K562 (cell line): ENCODE data around the gene C1GALT1C1L. TPM values are rescaled to one million over a fixed set of nuclear protein-coding genes. Genes with fewer than 3 reads are reported as not detected.

Experiments
- ATAC-seq: fragments of 200-7000 bp; cut with Tn5 transposase; 3 replicates; pipeline ENCODE4 v1.9.1; 2020; ENCODE audit warnings: moderate library complexity
- BruUV-seq: library from RNA; stranded (reverse); fragments of 400-500 nt; replicated peaks from 2 replicates; lab custom pipeline; 2021; lab: Mats Ljungman, UMichigan
- CTCF ChIA-PET: fragments of 300-600 bp; formaldehyde crosslinking; extraction: SDS; loops from one replicate; lab custom pipeline; 2021; ENCODE audit warnings: low intra/inter-chr PET ratio; lab: Yijun Ruan, JAX
- POLR2A ChIA-PET: fragments of 300-600, 350-650 bp; sonication (Branson Sonifier 250); formaldehyde crosslinking; extraction: SDS; loops from one replicate; lab custom pipeline; 2021; ENCODE audit warnings: antibody characterized with exemption, inconsistent platforms; lab: Yijun Ruan, JAX
- DNase-seq, 4 experiments: peaks; one replicate each; pipeline versions ENCODE4 v3.0.0 to v3.0.0-alpha.2; 2011 to 2018; ENCODE audit warnings: low spot score in 3 of 4, mixed read lengths in 3 of 4; ENCODE audit errors: extremely low read depth in 1 of 4
- FAIRE-seq: peaks from 2 replicates; lab custom pipeline; 2011; peaks lifted over from hg19 to GRCh38; lab: Jason Lieb, UNC
- H2AFZ ChIP-seq: 2 replicates; pipeline ENCODE4 v1.6.0; 2011; ENCODE audit warnings: low read depth, low read length, control low read depth, inconsistent platforms
- H3K27ac ChIP-seq: fragments of 200-600 bp; 3 replicates; pipeline ENCODE4 v1.8.0; 2011; ENCODE audit warnings: low read depth, mild to moderate bottlenecking, control low read depth, inconsistent platforms, low read length, moderate library complexity, mixed read lengths; ENCODE audit errors: extremely low read depth
- H3K27me3 ChIP-seq, 2 experiments: fragments of 300-600 bp in 1 of 2; 2 replicates in 1 of 2; 3 replicates in 1 of 2; pipeline versions ENCODE4 v1.6.0 to v1.8.0; 2011; ENCODE audit warnings: inconsistent platforms in 2 of 2, low read length in 2 of 2, mild to moderate bottlenecking in 1 of 2, mixed read lengths in 1 of 2, moderate library complexity in 1 of 2; ENCODE audit not compliant: control insufficient read depth in 2 of 2, insufficient read depth in 2 of 2
- H3K36me3 ChIP-seq: fragments of 300-600 bp; 3 replicates; pipeline ENCODE4 v1.8.0; 2011; ENCODE audit warnings: mild to moderate bottlenecking, low read length, inconsistent platforms; ENCODE audit not compliant: control insufficient read depth, insufficient read depth
- H3K4me1 ChIP-seq, 2 experiments: fragments of 200-600 bp in 1 of 2; replicated peaks in 1 of 2; 2 replicates in 1 of 2; 3 replicates in 1 of 2; pipeline versions ENCODE4 v1.5.1 to v1.8.0; 2011; ENCODE audit warnings: inconsistent platforms in 2 of 2, low read length in 2 of 2, mild to moderate bottlenecking in 1 of 2, mixed read lengths in 1 of 2, moderate library complexity in 1 of 2; ENCODE audit not compliant: control insufficient read depth in 2 of 2, insufficient read depth in 2 of 2
- H3K4me2 ChIP-seq: 2 replicates; pipeline ENCODE4 v1.6.1; 2011; ENCODE audit warnings: low read length, control low read depth, inconsistent platforms, mixed read lengths; ENCODE audit not compliant: insufficient read depth
- H3K4me3 ChIP-seq: fragments of 200-600 bp; sonication (generic), shearing (Covaris generic); 2 replicates; pipeline ENCODE4 v1.5.1; 2016; ENCODE audit warnings: control low read depth, inconsistent platforms
- H3K79me2 ChIP-seq: fragments of 200-600 bp; 3 replicates; pipeline ENCODE4 v1.8.0; 2011; ENCODE audit warnings: low read length, inconsistent platforms; ENCODE audit not compliant: control insufficient read depth, insufficient read depth
- H3K9ac ChIP-seq, 2 experiments: 2 replicates each; pipeline versions ENCODE4 v1.6.0 to v1.6.1; 2011; ENCODE audit warnings: low read depth in 2 of 2, low read length in 2 of 2, control low read depth in 1 of 2, inconsistent platforms in 1 of 2, mild to moderate bottlenecking in 1 of 2, mixed read lengths in 1 of 2; ENCODE audit not compliant: insufficient read depth in 1 of 2
- H3K9me1 ChIP-seq: one replicate; pipeline ENCODE4 v1.6.0; 2011; ENCODE audit warnings: inconsistent platforms, mild to moderate bottlenecking, low read length, moderate library complexity; ENCODE audit not compliant: control insufficient read depth, insufficient read depth
- H3K9me3 ChIP-seq: replicated peaks from 2 replicates; pipeline ENCODE4 v1.5.1; 2011; ENCODE audit warnings: low read depth, low read length, inconsistent platforms; ENCODE audit not compliant: control insufficient read depth, insufficient read depth
- H4K20me1 ChIP-seq: replicated peaks from 2 replicates; pipeline ENCODE4 v1.6.1; 2011; ENCODE audit warnings: low read length, inconsistent platforms, mixed read lengths; ENCODE audit not compliant: control insufficient read depth, insufficient read depth
- ATF3 ChIP-seq, 2 experiments: fragments of 450-650 bp in 1 of 2; sonication (generic) in 1 of 2; formaldehyde crosslinking in 1 of 2; IDR thresholded peaks in 1 of 2; conservative IDR thresholded peaks in 1 of 2; 2 replicates each; pipeline versions ENCODE4 v1.6.1 to v1.8.1; 2016 to 2023; ENCODE audit warnings: mild to moderate bottlenecking in 2 of 2, moderate library complexity in 2 of 2, inconsistent platforms in 1 of 2, missing genetic modification reagents in 1 of 2
- CBFA2T3 ChIP-seq: fragments of 450-650 bp; IDR thresholded peaks from 2 replicates; pipeline ENCODE4 v1.6.1; 2017
- CEBPB ChIP-seq: fragments of 450-650 bp; IDR thresholded peaks from 2 replicates; pipeline ENCODE4 v1.6.1; 2016; ENCODE audit warnings: missing genetic modification characterization, missing compliant biosample characterization
- DPF2 ChIP-seq: fragments of 450-650 bp; IDR thresholded peaks from 2 replicates; pipeline ENCODE4 v1.6.1; 2016
- HDAC1 ChIP-seq, 2 experiments: fragments of 450-650 bp; IDR thresholded peaks; 2 replicates each; pipeline ENCODE4 v1.6.1; 2016 to 2017; ENCODE audit warnings: inconsistent platforms in 1 of 2, mild to moderate bottlenecking in 1 of 2, moderate library complexity in 1 of 2
- HMG20A ChIP-seq: fragments of 450-650 bp; formaldehyde crosslinking; conservative IDR thresholded peaks from 2 replicates; pipeline ENCODE4 v1.4.0; 2020; ENCODE audit warnings: mild to moderate bottlenecking, mixed read lengths
- HNRNPH1 ChIP-seq: fragments of 200-400 bp; formaldehyde crosslinking; optimal IDR thresholded peaks from 2 replicates; pipeline ENCODE3; 2017; ENCODE audit warnings: low read depth, mild to moderate bottlenecking, low read length, moderate library complexity
- HSF4 ChIP-seq: fragments of 250-450 bp; sonication (Bioruptor Pico); IDR thresholded peaks from 2 replicates; pipeline ENCODE4 v2.1.2; 2022; ENCODE audit warnings: mild to moderate bottlenecking, moderate library complexity, borderline replicate concordance
- POLR2A ChIP-seq: fragments of 450-650 bp; conservative IDR thresholded peaks from 2 replicates; pipeline ENCODE4 v1.6.1; 2016
- RCOR1 ChIP-seq, 2 experiments: IDR thresholded peaks; 2 replicates each; pipeline ENCODE4 v1.6.1; 2012; ENCODE audit warnings: low read depth in 2 of 2, low read length in 2 of 2, borderline replicate concordance in 1 of 2, improper control_type of control experiment in 1 of 2
- RNF219 ChIP-seq: fragments of 250-450 bp; sonication (Bioruptor Pico); IDR thresholded peaks from 2 replicates; pipeline ENCODE4 v1.5.0; 2022; ENCODE audit warnings: mild to moderate bottlenecking
- SMARCE1 ChIP-seq: fragments of 450-650 bp; IDR thresholded peaks from 2 replicates; pipeline ENCODE4 v1.7.1; 2016; ENCODE audit warnings: mild to moderate bottlenecking
- SNIP1 ChIP-seq: fragments of 450-650 bp; IDR thresholded peaks from 2 replicates; pipeline ENCODE4 v1.7.1; 2017; ENCODE audit warnings: low read depth, mild to moderate bottlenecking
- SPI1 ChIP-seq: IDR thresholded peaks from 2 replicates; pipeline ENCODE4 v1.6.1; 2011; ENCODE audit warnings: low read depth, low read length, control low read depth, borderline replicate concordance
- WGBS: fragments of 100-300 bp; shearing (Covaris generic); methylation state at CpG from one replicate; pipeline ENCODE4 v1.1.6; 2016; ENCODE audit warnings: low coverage, mixed read lengths; ENCODE audit not compliant: insufficient coverage; ENCODE audit errors: missing lambda C conversion rate; 5-methylcytosine and 5-hydroxymethylcytosine counted together
- in situ Hi-C: fragments of 300-500 bp; cut with MboI; formaldehyde crosslinking; loops from 4 replicates; pipeline ENCODE4 v1.15.0; 2018; ENCODE audit warnings: inconsistent platforms, mixed read lengths
- intact Hi-C: fragments of 100-400 bp; cut with micrococcal nuclease; formaldehyde crosslinking; loops from 2 replicates; pipeline ENCODE4 v1.14.2; 2022
- polyA plus RNA-seq, 8 experiments: library from polyadenylated mRNA; depleted of rRNA in 4 of 8; stranded (reverse) in 5 of 8; unstranded in 3 of 8; fragments of >200 nt; fragmentation: Nextera tagmentation in 2 of 8; fragmentation: Illumina TruSeq in 1 of 8; extraction: Ambion mirVana in 2 of 8; extraction: Trizol in 1 of 8; gene quantifications; 2 replicates each; pipeline versions ENCODE4 v1.2.1 to v1.2.3, GENCODE V29; 2011 to 2014; ENCODE audit warnings: inconsistent platforms in 1 of 8, missing spikeins in 1 of 8
- total RNA-seq, 7 experiments: library from RNA; depleted of rRNA in 6 of 7; stranded (reverse); fragments of >200 nt in 6 of 7; fragmentation: Illumina TruSeq in 2 of 7; extraction: Trizol in 2 of 7; gene quantifications; 2 replicates each; pipeline versions ENCODE4 v1.2.1 to v1.2.3, GENCODE V29; 2011 to 2021; ENCODE audit warnings: low replicate concordance in 1 of 7

The C1GALT1C1L gene
- total and polyA plus RNA-seq, 9 of the 15 experiments (the other 6 are each of a cell fraction or from before 2014, with no cell fraction given), result 1.0 to 4.4 (median 1.9) TPM

- CTCF ChIA-PET, result no interaction called here
- in situ Hi-C loops, result no loop called here
- no peak for FAIRE-seq
Measured at GRCh38 chr2:43717322-43717721, 41.1 kb upstream of the C1GALT1C1L start.

DNA sequence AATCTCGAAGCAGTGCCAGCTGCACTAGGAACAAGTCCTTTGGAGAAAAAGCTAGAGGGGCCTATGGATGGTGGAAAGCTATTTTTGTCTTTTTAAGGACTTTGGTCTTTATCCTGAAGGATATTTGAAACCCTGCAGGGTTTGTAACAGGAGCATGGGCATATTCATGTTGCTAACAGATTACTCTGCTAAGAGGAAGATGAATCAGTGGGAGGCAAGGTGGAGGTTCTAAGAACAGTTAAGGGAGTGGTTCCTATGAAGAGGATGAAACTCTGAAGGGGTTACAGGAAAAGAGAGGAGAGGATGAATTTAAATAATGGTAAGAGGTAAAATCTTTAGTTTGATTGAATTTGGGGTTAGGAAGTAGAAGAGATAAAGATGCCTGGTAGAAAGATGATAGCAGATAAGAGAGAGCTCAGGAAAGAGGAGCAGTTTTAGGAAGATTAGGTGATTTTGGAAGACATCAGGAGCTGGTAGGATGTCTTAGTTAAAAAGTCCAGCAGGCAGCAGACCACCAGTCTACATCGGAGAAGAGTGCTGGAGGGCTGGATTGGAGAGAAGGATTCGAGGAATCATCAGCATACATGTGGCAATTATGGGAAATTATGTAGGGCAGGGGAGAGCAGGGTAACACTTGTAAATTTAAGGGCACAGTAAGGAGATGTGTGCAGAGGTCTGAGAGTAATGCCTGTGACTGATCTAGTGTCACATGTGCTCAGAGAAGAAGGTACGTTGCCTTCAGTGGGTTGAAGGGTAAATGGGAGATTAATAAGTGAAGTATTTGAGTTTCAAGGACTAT, 39.3 kb upstream of the C1GALT1C1L start:
- no TSS peak for BruUV-seq
- TF ChIP-seq SNIP1 (no peak), ATF3 (IDR thresholded peaks at IDR 0.05) (no peak), ATF3 (CRISPR knock-in tag; conservative IDR thresholded peaks at IDR 0.05) (no peak), HDAC1 (IDR thresholded peaks at IDR 0.05) (peak in 1 of 2 experiments; percentile 44; a peak in 1 of 4 replicates), HSF4 (CRISPR knock-in tag) (no peak), HNRNPH1 (no peak), CBFA2T3 (peak; percentile 30), RNF219 (CRISPR knock-in tag) (no peak), RCOR1 (IDR thresholded peaks at IDR 0.05; ENCODE audit: borderline replicate concordance in 1 of 2, low read depth in 2 of 2, low read length in 2 of 2) (0 out of 4 replicates have a peak, but pooled peaks of 1 of the 2 experiments have one; percentile 20), DPF2 (peak; percentile 49), POLR2A (no peak), HMG20A (CRISPR knock-in tag) (no peak), SMARCE1 (peak; percentile 30; the same call in 1 of the 2 replicates)

More at GRCh38 chr2:43717322-43717721, 41.1 kb upstream of the C1GALT1C1L start:
- H3K9ac ChIP-seq, result no peak overlapping the region
- no peaks in the 10 kb centered on the region for H4K20me1 ChIP-seq
- TF ChIP-seq CEBPB (tag), result no peak
- TF ChIP-seq SPI1, result peak; percentile 53; the same call in 1 of the 2 replicates
- no peak overlapping the region for H3K4me3 ChIP-seq
- no peaks in the 10 kb centered on the region for H3K9me3 ChIP-seq
- H3K4me2 ChIP-seq, result no peak overlapping the region
- H3K9me1 ChIP-seq, result no peaks in the 10 kb centered on the region
- no peak for DNase-seq
- H3K27ac ChIP-seq, result no peak overlapping the region
- no peak overlapping the region for H2AFZ ChIP-seq
- POLR2A ChIA-PET, result no interaction called here
- no peak for ATAC-seq
- intact Hi-C loops, result no loop called here
- H3K36me3 ChIP-seq, result no peaks in the 10 kb centered on the region
- BruUV-seq, result no TSS peak
- no peaks in the 10 kb centered on the region for H3K79me2 ChIP-seq
- H3K27me3 ChIP-seq, result no peaks in the 10 kb centered on the region
- peaks cover 2 to 8% of the 10 kb centered on the region in 2 experiments; a peak in 3 of 5 replicates for H3K4me1 ChIP-seq

More for the DNA sequence above, 39.3 kb upstream of the C1GALT1C1L start:
- Histone ChIP-seq H3K4me3 (no peak overlapping the region), H3K9ac (no peak overlapping the region), H2AFZ (no peak overlapping the region), H3K4me2 (no peak overlapping the region), H3K36me3 (no peaks in the 10 kb centered on the region), H3K9me1 (no peaks in the 10 kb centered on the region), H3K4me1 (peaks cover 2 to 8% of the 10 kb centered on the region in 2 experiments; a peak in 3 of 5 replicates), H3K27me3 (no peaks in the 10 kb centered on the region), H3K27ac (no peak overlapping the region), H4K20me1 (no peaks in the 10 kb centered on the region), H3K9me3 (no peaks in the 10 kb centered on the region), H3K79me2 (no peaks in the 10 kb centered on the region)
- POLR2A ChIA-PET, result interaction anchor here (0.7 to 1.0 kb wide), 2 partner anchors 8 to 10 kb away, joined by 4 to 5 read pairs; no protein-coding TSS in a partner anchor
- FAIRE-seq (no peak), ATAC-seq (peak; percentile 57), DNase-seq (peak in 1 of 4 experiments; percentile 23)
- intact Hi-C loops, result no loop called here
- 22% methylated on average over 4 of the region's 4 CpGs for WGBS
- in situ Hi-C loops, result no loop called here
- CTCF ChIA-PET, result no interaction called here
